ENCODE data around the gene EPHB1.

DNA sequence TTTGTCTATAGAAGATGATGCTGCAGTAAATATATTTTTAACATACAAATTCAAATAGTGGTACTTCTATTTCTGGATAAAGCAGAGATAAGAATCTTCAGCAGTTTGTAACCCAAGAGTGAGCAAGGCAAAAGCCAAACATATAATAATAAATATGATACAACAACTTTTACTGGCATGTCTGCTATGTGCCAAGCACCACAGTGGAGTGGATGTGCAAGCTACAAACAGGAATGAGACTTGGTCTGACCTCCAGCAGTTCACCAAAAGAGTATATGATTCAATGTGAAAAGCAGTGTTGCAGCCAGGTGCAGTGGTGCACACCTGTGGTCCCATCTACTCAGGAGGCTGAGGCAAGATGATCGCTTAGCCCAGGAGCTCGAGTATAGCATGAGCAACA lies 395.6 kb downstream of the EPHB1 start:
- TF ChIP-seq EZH2phosphoT487 (IDR thresholded peaks at IDR 0.05; ENCODE audit: insufficient read depth, low read depth) (no peak), EZH2 (IDR thresholded peaks at IDR 0.05; ENCODE audit: insufficient read depth, poor library complexity, severe bottlenecking) (no peak)
